Heart left ventricle (tissue), 16 donors: ENCODE results near the gene ZNF41. TPM values are rescaled to one million over a fixed set of nuclear protein-coding genes. Genes with fewer than 3 reads are reported as not detected.
A peak's percentile ranks its signal among the peaks of the same experiment; 100 is the strongest.

ENCODE experiments used
- ATAC-seq, 4 donors: fragments of 200-7000 bp; cut with Tn5 transposase; one replicate each; pipeline ENCODE4 v1.9.1; 2020 to 2022; ENCODE audit warnings: moderate library complexity in 4 of 4, mild to moderate bottlenecking in 3 of 4, moderate number of reproducible peaks in 1 of 4
- DNase-seq, 5 donors: peaks; one replicate each; pipeline ENCODE4 v3.0.0-alpha.2; 2020
- H3K27ac ChIP-seq, 12 donors: fragments of 200-600 bp; sonication (generic) in 4 of 12; one replicate each; pipeline versions ENCODE4 v1.5.0 to v1.8.0; 2016 to 2022; ENCODE audit warnings: mild to moderate bottlenecking in 2 of 12
- H3K27me3 ChIP-seq, 9 donors: fragments of 200-600 bp; sonication (generic) in 2 of 9; one replicate each; pipeline versions ENCODE4 v1.5.1 to v1.8.0; 2016 to 2022; ENCODE audit warnings: mild to moderate bottlenecking in 3 of 9
- H3K36me3 ChIP-seq, 9 donors: fragments of 200-600 bp; sonication (generic) in 2 of 9; one replicate each; pipeline versions ENCODE4 v1.5.0 to v1.8.0; 2018 to 2022; ENCODE audit warnings: mild to moderate bottlenecking in 2 of 9
- H3K4me1 ChIP-seq, 12 donors: fragments of 200-600 bp; sonication (generic) in 4 of 12; one replicate each; pipeline versions ENCODE4 v1.5.0 to v1.8.0; 2016 to 2022; ENCODE audit warnings: mild to moderate bottlenecking in 3 of 12
- H3K4me3 ChIP-seq, 12 donors: fragments of 200-600 bp; sonication (generic) in 4 of 12; one replicate each; pipeline versions ENCODE4 v1.5.0 to v1.8.0; 2017 to 2022; ENCODE audit warnings: mild to moderate bottlenecking in 9 of 12, moderate library complexity in 4 of 12
- H3K9me3 ChIP-seq, 12 donors: fragments of 200-600 bp; sonication (generic) in 4 of 12; one replicate each; pipeline versions ENCODE4 v1.5.0 to v1.8.0; 2016 to 2022; ENCODE audit warnings: mild to moderate bottlenecking in 1 of 12
- CTCF ChIP-seq, 12 donors: fragments of 200-600 bp; sonication (generic) in 4 of 12; IDR thresholded peaks; one replicate each; pipeline versions ENCODE4 v1.5.0 to v1.8.0; 2018 to 2022; ENCODE audit warnings: antibody characterized with exemption in 12 of 12, mild to moderate bottlenecking in 5 of 12
- POLR2A ChIP-seq, 2 donors: fragments of 450-650 bp; IDR thresholded peaks; one replicate each; pipeline ENCODE4 v1.6.1; 2017; ENCODE audit warnings: antibody characterized with exemption in 2 of 2, mild to moderate bottlenecking in 2 of 2, moderate library complexity in 2 of 2
- WGBS, 4 donors: extraction: QIAGEN DNeasy Blood & Tissue Kit in 2 of 4; methylation state at CpG; one replicate each; pipeline versions ENCODE4 v1.1.5 to v1.1.7; 2013 to 2018; 5-methylcytosine and 5-hydroxymethylcytosine counted together
- intact Hi-C, 10 donors: fragments of 100-400 bp; cut with DNase I; formaldehyde crosslinking; loops; one replicate each; pipeline versions ENCODE4 v1.11.1 to v1.14.2; 2022
- polyA plus RNA-seq, 2 donors: library from polyadenylated mRNA; stranded (reverse); fragments of 200-250 nt; gene quantifications; one replicate each; pipeline ENCODE4 v1.2.3, GENCODE V29; 2013
- total RNA-seq, 9 donors: library from RNA; depleted of rRNA in 2 of 9; stranded (reverse); fragments of >200 nt in 2 of 9; fragmentation: NEBNext Ultra II Directional in 3 of 9; extraction: Animal tissue kit (Norgen Biotek cat#: 25700) in 3 of 9; gene quantifications; one replicate each; pipeline versions ENCODE4 v1.1.0 to v1.2.4, GENCODE V29; 2016 to 2023
- donor health status: ischemic (EF 13 %, LVEDD 7.1; RV severe dilation, severe dysfunction).
- donor health status: healthy with polysubstance abuse.
- donor health status: DM: no; HTN: yes; CAD: no.
- donor health status: DM: no; HTN: no; CAD: no.
- donor health status: ischemic (EF 25% LVEDD 6.9; RV normal size, moderate dysfunction).
- donor health status: ischemic (EF 25% LVEDD 5.7; RV mildly dilated, moderate dysfunction).
- donor health status: healthy.
- donor health status: DM: yes; HTN: yes; CAD: no.
- donor health status: ischemic (EF 35%, LVEDD 5.7; RV mildly dilated, moderate dysfunction).
- donor health status: nonischemic (EF 11% LVEDD 7.7; RV severe dilation, severe dysfunction).
- donor health status: DM: yes; HTN: yes; CAD: no.
- donor health status: PGD.
- donor health status: ischemic (EF 29% LVEDD 5.4; RV normal size, mild dysfunction).
- donor health status: nonischemic (EF 23%, LVEDD 6.1; RV moderate dilation, normal function).

Gene ZNF41
- total and polyA plus RNA-seq, 11 donors, result 4.6 to 19.6 (median 13.0) TPM

- Histone ChIP-seq H3K4me3 (peak overlapping the region; percentile 31 to 65 (median 56)), H3K36me3 (no peaks in the 10 kb centered on the region), H3K4me1 (peaks cover 0 to 6% (median 0%) of the 10 kb centered on the region in 12 donors), H3K27me3 (no peaks in the 10 kb centered on the region), H3K9me3 (peaks cover 0 to 15% (median 0%) of the 10 kb centered on the region in 12 donors), H3K27ac (peak overlapping the region in 2 of 12 donors; percentile 9 to 23)
- no peak for TF ChIP-seq POLR2A (IDR thresholded peaks at IDR 0.05)
- peak in 1 of 12 donors; percentile 3 for TF ChIP-seq CTCF (IDR thresholded peaks at IDR 0.05)
- 2 to 38% (median 4%) methylated on average over 27 to 34 of the region's 34 CpGs; no CpG with 5 or more reads in 1 of the 4 donors for WGBS, 4 donors
- ATAC-seq, result peak in 2 of 4 donors; percentile 8 to 12
- DNase-seq, result peak in 1 of 5 donors; percentile 49
- intact Hi-C loops, result loop anchor here (1.0 to 10.0 kb wide), 7 partner anchors 41 to 331 kb away; partner anchors contain the start of genes UBA1 (in 10 of the 10) and ZNF41 (in 1 of the 10)
Observed at GRCh38 chrX:47523713-47524166, 40.7 kb upstream of the ZNF41 start.

- ATAC-seq, result peak; percentile 95 to 99 (median 98)
- intact Hi-C loops, result loop anchor here (1.0 to 10.0 kb wide), 7 partner anchors 40 to 331 kb away; partner anchors contain the start of genes UBA1 (in 10 of the 10) and ZNF41 (in 1 of the 10)
- peak overlapping the region in 2 of 12 donors; percentile 9 to 23 for H3K27ac ChIP-seq
Observed at GRCh38 chrX:47523297-47523696, 40.3 kb upstream of the ZNF41 start.

GRCh38 chrX:47518144-47518543 lies 35.1 kb upstream of the ZNF41 start:
- Histone ChIP-seq H3K4me3 (no peak overlapping the region), H3K27me3 (peaks cover 0 to 8% (median 0%) of the 10 kb centered on the region in 9 donors), H3K36me3 (no peaks in the 10 kb centered on the region), H3K9me3 (peaks cover 0 to 15% (median 0%) of the 10 kb centered on the region in 12 donors), H3K4me1 (peaks cover 0 to 4% (median 0%) of the 10 kb centered on the region in 12 donors), H3K27ac (no peak overlapping the region)
- TF ChIP-seq CTCF (IDR thresholded peaks at IDR 0.05), result no peak
- no peak for TF ChIP-seq POLR2A (IDR thresholded peaks at IDR 0.05)
- intact Hi-C loops, result no loop called here
- ATAC-seq (no peak), DNase-seq (no peak)
- WGBS, 4 donors, result 55 to 82% (median 75%) methylated on average over 3 of the region's 3 CpGs

More at GRCh38 chrX:47523297-47523696, 40.3 kb upstream of the ZNF41 start:
- Histone ChIP-seq H3K27me3 (no peaks in the 10 kb centered on the region), H3K9me3 (peaks cover 0 to 15% (median 0%) of the 10 kb centered on the region in 12 donors), H3K4me3 (peak overlapping the region; percentile 31 to 65 (median 56)), H3K36me3 (no peaks in the 10 kb centered on the region), H3K4me1 (peaks cover 0 to 6% (median 0%) of the 10 kb centered on the region in 12 donors)
- WGBS, 4 donors, result 2 to 27% (median 9%) methylated on average over 32 to 33 of the region's 33 CpGs
- peak; percentile 80 to 92 (median 87) for DNase-seq
- peak; percentile 71 to 84 (median 79) for TF ChIP-seq CTCF (IDR thresholded peaks at IDR 0.05)
- TF ChIP-seq POLR2A (IDR thresholded peaks at IDR 0.05), result no peak

GRCh38 chrX:47515941-47516665 lies 33.1 kb upstream of the ZNF41 start:
- ATAC-seq (no peak), DNase-seq (no peak)
- no peak for TF ChIP-seq CTCF (IDR thresholded peaks at IDR 0.05)
- TF ChIP-seq POLR2A (IDR thresholded peaks at IDR 0.05), result no peak

More at GRCh38 chrX:47515941-47516665, 33.1 kb upstream of the ZNF41 start:
- WGBS, 4 donors, result 84 to 95% (median 88%) methylated on average over 8 of the region's 8 CpGs
- H3K36me3 ChIP-seq, result no peaks in the 10 kb centered on the region
- peaks cover 0 to 8% (median 0%) of the 10 kb centered on the region in 9 donors for H3K27me3 ChIP-seq
- intact Hi-C loops, result no loop called here
- H3K4me1 ChIP-seq, result peaks cover 0 to 4% (median 0%) of the 10 kb centered on the region in 12 donors
- no peak overlapping the region for H3K27ac ChIP-seq
- H3K4me3 ChIP-seq, result no peak overlapping the region
- peaks cover 0 to 2% (median 0%) of the 10 kb centered on the region in 12 donors for H3K9me3 ChIP-seq
